GM12873 (cell line): Measurements from ENCODE around the gene DOCK11.

Experiments used
- TF ChIP-seq, protein P1 (sequence below): IDR thresholded peaks from 2 replicates; pipeline ENCODE4 v1.5.1; 2012; ENCODE audit warnings: low read depth, mild to moderate bottlenecking, moderate library complexity, low read length, control low read depth; ENCODE audit not compliant: insufficient read depth; ENCODE audit errors: missing control alignments

DOCK11 gene

DNA sequence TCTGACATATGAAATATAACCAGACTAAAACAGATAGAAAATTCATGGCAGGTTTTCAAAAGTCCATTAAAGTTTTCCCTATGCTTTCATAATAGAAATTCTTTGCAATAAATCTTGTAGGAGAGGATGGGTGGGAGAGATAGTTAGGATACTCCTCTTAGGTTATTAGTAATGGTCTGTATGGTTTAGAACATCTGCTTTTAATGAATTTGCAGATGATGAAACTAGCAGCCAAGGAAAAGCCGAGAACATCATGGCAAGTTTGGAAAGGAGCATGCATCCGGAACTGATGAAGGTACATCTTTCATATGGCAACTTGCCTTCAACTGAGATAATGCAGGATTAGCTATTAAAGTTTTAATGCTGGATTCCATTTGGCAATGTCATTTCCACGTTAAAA is 70.7 kb downstream of the DOCK11 start:
- TF ChIP-seq, protein P1, sequence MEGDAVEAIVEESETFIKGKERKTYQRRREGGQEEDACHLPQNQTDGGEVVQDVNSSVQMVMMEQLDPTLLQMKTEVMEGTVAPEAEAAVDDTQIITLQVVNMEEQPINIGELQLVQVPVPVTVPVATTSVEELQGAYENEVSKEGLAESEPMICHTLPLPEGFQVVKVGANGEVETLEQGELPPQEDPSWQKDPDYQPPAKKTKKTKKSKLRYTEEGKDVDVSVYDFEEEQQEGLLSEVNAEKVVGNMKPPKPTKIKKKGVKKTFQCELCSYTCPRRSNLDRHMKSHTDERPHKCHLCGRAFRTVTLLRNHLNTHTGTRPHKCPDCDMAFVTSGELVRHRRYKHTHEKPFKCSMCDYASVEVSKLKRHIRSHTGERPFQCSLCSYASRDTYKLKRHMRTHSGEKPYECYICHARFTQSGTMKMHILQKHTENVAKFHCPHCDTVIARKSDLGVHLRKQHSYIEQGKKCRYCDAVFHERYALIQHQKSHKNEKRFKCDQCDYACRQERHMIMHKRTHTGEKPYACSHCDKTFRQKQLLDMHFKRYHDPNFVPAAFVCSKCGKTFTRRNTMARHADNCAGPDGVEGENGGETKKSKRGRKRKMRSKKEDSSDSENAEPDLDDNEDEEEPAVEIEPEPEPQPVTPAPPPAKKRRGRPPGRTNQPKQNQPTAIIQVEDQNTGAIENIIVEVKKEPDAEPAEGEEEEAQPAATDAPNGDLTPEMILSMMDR = no peak

DNA sequence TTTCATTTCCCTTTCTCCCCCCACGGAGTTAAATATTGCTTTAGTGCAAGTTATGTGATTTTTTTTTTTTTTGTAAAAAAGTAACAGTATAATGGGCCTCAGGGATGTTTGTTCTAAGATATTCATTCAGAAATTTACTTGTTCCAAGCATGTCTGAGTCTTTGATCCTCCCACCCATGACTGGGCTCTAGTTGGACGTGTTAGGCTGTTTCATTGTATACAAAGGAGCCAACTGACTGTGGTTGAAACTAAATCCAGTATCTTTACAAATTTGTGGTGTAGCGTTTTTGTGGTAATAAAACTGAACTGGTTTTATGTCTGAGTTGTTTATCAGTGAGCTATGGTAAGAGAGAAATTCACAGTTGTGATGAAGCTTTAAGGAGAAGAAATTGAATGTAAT is 74.1 kb downstream of the DOCK11 start:
- TF ChIP-seq, protein P1 = no peak

DNA sequence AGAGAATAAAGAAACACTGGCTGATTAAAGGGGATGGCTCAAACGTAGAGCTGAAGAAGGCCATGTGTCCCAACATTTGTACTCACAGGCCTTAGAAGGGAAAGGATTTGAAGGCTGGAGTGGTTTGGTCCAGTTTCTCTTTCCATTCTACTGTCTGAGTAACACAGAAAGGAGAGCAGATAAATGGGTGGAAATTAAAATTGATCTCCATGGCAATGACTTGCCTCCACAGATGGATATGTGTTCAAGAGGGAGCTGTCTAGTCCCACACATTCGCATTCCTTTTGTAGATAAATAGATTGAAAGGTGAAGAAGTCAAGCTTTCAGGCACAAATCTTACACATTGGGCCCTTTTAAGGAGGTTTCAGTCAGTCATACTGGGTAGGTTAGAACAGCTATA is 74.6 kb downstream of the DOCK11 start:
- TF ChIP-seq, protein P1 = no peak

DNA sequence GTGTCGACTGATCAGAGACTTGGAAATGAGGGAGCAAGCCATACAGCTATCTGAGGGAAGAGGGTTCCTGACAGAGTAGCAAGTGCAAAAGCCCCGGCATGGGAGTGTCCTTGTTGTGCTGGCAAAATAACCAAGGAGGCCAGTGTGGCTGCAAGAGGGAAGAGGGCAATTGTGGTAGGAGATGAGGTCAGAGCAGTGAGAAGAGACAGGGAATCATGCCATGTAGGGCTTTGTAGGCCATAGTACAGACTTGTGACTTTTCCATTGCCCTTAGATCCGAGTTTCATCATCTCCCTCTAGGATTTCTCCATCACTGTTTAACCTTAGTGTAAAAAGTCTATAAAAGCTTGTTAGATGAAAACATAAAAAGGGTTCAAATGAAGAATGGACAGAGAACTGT is 76.2 kb downstream of the DOCK11 start:
- TF ChIP-seq, protein P1 = no peak

DNA sequence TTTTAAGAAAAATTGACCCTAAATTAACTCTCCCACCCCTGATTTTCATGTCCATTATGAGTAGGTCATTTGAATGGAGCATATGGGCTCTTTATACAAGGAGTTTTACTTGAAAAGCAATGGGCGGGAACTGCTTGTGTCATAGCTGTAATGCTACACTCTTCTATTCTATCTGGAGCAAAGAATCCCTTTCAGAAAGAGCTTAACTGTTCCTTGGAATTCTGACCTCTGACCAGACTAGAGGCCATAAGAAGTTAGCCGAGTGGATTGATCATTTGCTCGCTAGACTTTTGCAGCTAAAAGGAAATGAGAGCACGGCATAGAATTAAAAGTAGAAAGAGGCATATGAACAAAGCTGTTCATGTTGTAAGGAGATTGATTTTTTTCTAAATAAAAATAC is 79.1 kb downstream of the DOCK11 start:
- TF ChIP-seq, protein P1 = no peak

- TF ChIP-seq, protein P1 = no peak
Measured at GRCh38 chrX:118577041-118577440, 81.4 kb downstream of the DOCK11 start.

DNA sequence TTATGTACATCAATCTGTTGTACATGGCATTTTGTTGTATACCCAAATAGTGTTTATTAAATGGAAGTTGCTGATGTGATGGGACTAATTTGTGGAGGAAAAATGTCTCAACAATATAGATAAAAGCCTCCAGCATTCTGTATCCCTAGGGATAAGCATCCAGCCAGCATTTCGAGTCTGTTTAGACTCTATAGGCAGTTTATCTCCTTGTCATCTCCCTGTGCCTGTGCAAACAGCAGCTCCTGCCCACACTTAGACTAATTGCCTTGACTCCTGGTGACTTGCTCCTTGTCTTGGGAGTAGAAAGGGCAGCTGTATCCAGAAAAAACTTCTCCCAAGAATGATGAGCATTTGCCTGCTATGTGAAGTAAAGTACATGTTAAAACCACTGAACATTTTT is 83.8 kb downstream of the DOCK11 start:
- TF ChIP-seq, protein P1 = no peak

DNA sequence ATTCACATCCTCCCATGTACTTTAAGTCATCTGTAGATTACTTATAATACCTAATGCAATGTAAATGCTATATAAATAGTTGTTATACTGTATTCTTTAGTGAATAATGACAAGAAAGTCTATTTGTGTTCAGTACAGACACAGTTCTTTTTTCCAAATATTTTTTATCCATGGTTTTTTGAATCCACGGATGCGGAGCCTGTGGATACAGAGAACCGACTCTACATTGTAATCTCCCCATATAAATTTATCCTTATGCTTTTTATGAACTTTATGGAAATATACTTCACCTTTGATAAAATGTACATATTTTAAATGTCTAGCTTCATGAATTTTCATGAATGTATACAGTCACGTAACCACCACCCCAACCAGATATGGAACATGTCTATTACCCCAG is 88.2 kb downstream of the DOCK11 start:
- TF ChIP-seq, protein P1 = no peak
